HepG2 (cell line): ENCODE measurements around the gene AP4E1. TPM values are rescaled to one million over a fixed set of nuclear protein-coding genes. Genes with fewer than 3 reads are reported as not detected.
A peak's percentile ranks its signal among the peaks of the same experiment; 100 is the strongest.

Experiments
- AHR ChIP-seq: IDR thresholded peaks from 2 replicates; pipeline ENCODE4 v1.6.1; 2018; ENCODE audit warnings: missing genetic modification reagents, missing compliant biosample characterization
- BHLHE40 ChIP-seq: IDR thresholded peaks from 2 replicates; pipeline ENCODE4 v1.6.1; 2011; ENCODE audit warnings: low read length, improper control_type of control experiment
- DPF2 ChIP-seq: sonication (generic); formaldehyde crosslinking; IDR thresholded peaks from 2 replicates; pipeline ENCODE4 v1.4.0; 2020; ENCODE audit warnings: mild to moderate bottlenecking, low read depth, missing genetic modification reagents, borderline replicate concordance
- FOXO1 ChIP-seq: sonication (generic); formaldehyde crosslinking; IDR thresholded peaks from 2 replicates; pipeline ENCODE4 v1.4.0; 2020; ENCODE audit warnings: missing genetic modification reagents
- GMEB1 ChIP-seq: sonication (generic); formaldehyde crosslinking; IDR thresholded peaks from 2 replicates; pipeline ENCODE4 v1.5.1; 2020; ENCODE audit warnings: missing genetic modification reagents, mild to moderate bottlenecking, borderline replicate concordance
- HNF4A ChIP-seq: sonication (generic); formaldehyde crosslinking; IDR thresholded peaks from 2 replicates; pipeline ENCODE4 v1.4.0; 2020; ENCODE audit warnings: missing genetic modification reagents
- HNF4G ChIP-seq, 2 experiments: sonication (generic) in 1 of 2; formaldehyde crosslinking in 1 of 2; IDR thresholded peaks; 2 replicates each; pipeline versions ENCODE4 v1.4.0 to v1.6.1; 2011 to 2020; ENCODE audit warnings: borderline replicate concordance in 2 of 2, low read depth in 2 of 2, mild to moderate bottlenecking in 2 of 2, low read length in 1 of 2, missing genetic modification reagents in 1 of 2, moderate library complexity in 1 of 2
- IRF2 ChIP-seq: IDR thresholded peaks from 2 replicates; pipeline ENCODE4 v1.6.1; 2018; ENCODE audit warnings: missing genetic modification reagents, missing compliant biosample characterization
- MAFF ChIP-seq: IDR thresholded peaks from 2 replicates; pipeline ENCODE4 v1.6.1; 2011; ENCODE audit warnings: low read depth, low read length, improper control_type of control experiment
- NCOA5 ChIP-seq: sonication (generic); formaldehyde crosslinking; IDR thresholded peaks from 2 replicates; pipeline ENCODE4 v1.4.0; 2020; ENCODE audit warnings: missing genetic modification reagents
- NR2F6 ChIP-seq, 2 experiments: IDR thresholded peaks; 2 replicates each; pipeline ENCODE4 v1.6.1; 2016; ENCODE audit warnings: antibody characterized with exemption in 1 of 2, mild to moderate bottlenecking in 1 of 2
- RAD21 ChIP-seq: fragments of 450-650 bp; formaldehyde crosslinking; IDR thresholded peaks from 2 replicates; pipeline ENCODE4 v1.5.0; 2020; ENCODE audit warnings: mild to moderate bottlenecking
- RBM22 ChIP-seq: fragments of 200-400 bp; formaldehyde crosslinking; optimal IDR thresholded peaks from 2 replicates; pipeline ENCODE3; 2017; ENCODE audit warnings: mild to moderate bottlenecking, low read length, moderate library complexity
- SMC3 ChIP-seq: IDR thresholded peaks from 2 replicates; pipeline ENCODE4 v1.6.1; 2011; ENCODE audit warnings: low read length, improper control_type of control experiment
- STAG1 ChIP-seq: sonication (generic); formaldehyde crosslinking; IDR thresholded peaks from 2 replicates; pipeline ENCODE4 v1.4.0; 2020; ENCODE audit warnings: missing genetic modification reagents
- TBP ChIP-seq: sonication (generic); formaldehyde crosslinking; IDR thresholded peaks from 2 replicates; pipeline ENCODE4 v1.5.0; 2020; ENCODE audit warnings: missing genetic modification reagents
- TBX3 ChIP-seq: fragments of 450-650 bp; IDR thresholded peaks from 2 replicates; pipeline ENCODE4 v1.6.1; 2017; ENCODE audit warnings: antibody characterized with exemption, mild to moderate bottlenecking, inconsistent platforms, borderline replicate concordance
- ZGPAT ChIP-seq: IDR thresholded peaks from 2 replicates; pipeline ENCODE4 v1.6.1; 2016; ENCODE audit warnings: mild to moderate bottlenecking
- ZKSCAN1 ChIP-seq: fragments of 150-350 bp; IDR thresholded peaks from 2 replicates; pipeline ENCODE4 v1.6.1; 2014; ENCODE audit warnings: low read length
- ZNF263 ChIP-seq: sonication (generic); formaldehyde crosslinking; IDR thresholded peaks from 2 replicates; pipeline ENCODE4 v1.4.0; 2020; ENCODE audit warnings: missing genetic modification reagents
- ZNF441 ChIP-seq: sonication (generic); formaldehyde crosslinking; IDR thresholded peaks from 2 replicates; pipeline ENCODE4 v1.7.0; 2021; ENCODE audit warnings: missing genetic modification reagents, borderline replicate concordance
- ZNF512 ChIP-seq: sonication (generic); formaldehyde crosslinking; IDR thresholded peaks from 2 replicates; pipeline ENCODE4 v1.4.0; 2020; ENCODE audit warnings: mild to moderate bottlenecking, missing genetic modification reagents
- ZNF512B ChIP-seq: sonication (generic); formaldehyde crosslinking; IDR thresholded peaks from 2 replicates; pipeline ENCODE4 v1.5.1; 2020; ENCODE audit warnings: missing genetic modification reagents, mild to moderate bottlenecking, borderline replicate concordance
- ZNF605 ChIP-seq: sonication (generic); formaldehyde crosslinking; IDR thresholded peaks from 2 replicates; pipeline ENCODE4 v1.8.0; 2022; ENCODE audit warnings: mild to moderate bottlenecking, missing genetic modification reagents
- ZSCAN31 ChIP-seq: sonication (generic); formaldehyde crosslinking; IDR thresholded peaks from 2 replicates; pipeline ENCODE4 v1.5.0; 2020; ENCODE audit warnings: low read depth, mild to moderate bottlenecking, missing genetic modification reagents
- ZSCAN9 ChIP-seq: IDR thresholded peaks from 2 replicates; pipeline ENCODE4 v1.6.1; 2016; ENCODE audit warnings: borderline replicate concordance
- polyA plus RNA-seq, 8 experiments: library from polyadenylated mRNA; depleted of rRNA in 3 of 8; stranded (reverse) in 7 of 8; unstranded in 1 of 8; fragments of >200 nt; fragmentation: Illumina TruSeq in 4 of 8; extraction: Trizol in 4 of 8; gene quantifications; 2 replicates each; pipeline versions ENCODE4 v1.2.1 to v1.2.3, GENCODE V29; 2011 to 2016; ENCODE audit warnings: low read depth in 4 of 8, missing spikeins in 1 of 8, mixed read lengths in 1 of 8; ENCODE audit not compliant: insufficient read depth in 1 of 8
- total RNA-seq, 5 experiments: library from RNA; depleted of rRNA; stranded (reverse); fragments of >200 nt; fragmentation: Illumina TruSeq; extraction: Trizol; gene quantifications; 2 replicates each; pipeline ENCODE4 v1.2.3, GENCODE V29; 2016; ENCODE audit warnings: low read depth in 1 of 5

Gene AP4E1
- total and polyA plus RNA-seq, 2 of the 13 experiments (the other 11 are each of a cell fraction or from before 2014, with no cell fraction given) = 2.2 to 7.8 TPM

GRCh38 chr15:50876989-50877360 is 31.5 kb upstream of the AP4E1 start (continued):
- TF ChIP-seq ZNF512 (CRISPR knock-in tag) (peak; percentile 84; the same call in 1 of the 2 replicates), TBX3 (no peak), HNF4A (no peak), ZNF263 (CRISPR knock-in tag) (no peak), ZNF512B (CRISPR knock-in tag) (no peak), HNF4G (IDR thresholded peaks at IDR 0.05; ENCODE audit: borderline replicate concordance, low read depth, low read length) (no peak), HNF4G (CRISPR knock-in tag; IDR thresholded peaks at IDR 0.05; ENCODE audit: borderline replicate concordance, low read depth) (no peak), SMC3 (peak; percentile 87), GMEB1 (CRISPR knock-in tag) (no peak), AHR (CRISPR knock-in tag) (no peak), ZNF441 (CRISPR knock-in tag) (no peak), IRF2 (CRISPR knock-in tag) (peak; percentile 17; the same call in 1 of the 2 replicates), TBP (CRISPR knock-in tag) (no peak), RBM22 (no peak), ZSCAN31 (CRISPR knock-in tag) (no peak), ZNF605 (CRISPR knock-in tag) (no peak), ZSCAN9 (CRISPR knock-in tag) (no peak), STAG1 (CRISPR knock-in tag) (peak; percentile 97), RAD21 (CRISPR knock-in tag) (peak; percentile 86), ZGPAT (CRISPR knock-in tag) (0 out of 2 replicates have a peak, but pooled peaks have one; percentile 28), NR2F6 (IDR thresholded peaks at IDR 0.05) (no peak), NR2F6 (CRISPR knock-in tag; IDR thresholded peaks at IDR 0.05) (peak; percentile 28; the same call in 1 of the 2 replicates), MAFF (no peak), NCOA5 (CRISPR knock-in tag) (no peak), DPF2 (no peak), BHLHE40 (no peak), ZKSCAN1 (0 out of 2 replicates have a peak, but pooled peaks have one; percentile 49), FOXO1 (CRISPR knock-in tag) (peak; percentile 47; the same call in 1 of the 2 replicates)
